HG02763 (cell line): ENCODE results near the gene ARHGAP8.

Experiments
- ATAC-seq: cut with Tn5 transposase; IDR thresholded peaks from one replicate; pipeline ENCODE4 v1.9.1; 2021; ENCODE audit warnings: mild to moderate bottlenecking, moderate library complexity; ENCODE audit not compliant: unreplicated experiment

ARHGAP8 gene

DNA sequence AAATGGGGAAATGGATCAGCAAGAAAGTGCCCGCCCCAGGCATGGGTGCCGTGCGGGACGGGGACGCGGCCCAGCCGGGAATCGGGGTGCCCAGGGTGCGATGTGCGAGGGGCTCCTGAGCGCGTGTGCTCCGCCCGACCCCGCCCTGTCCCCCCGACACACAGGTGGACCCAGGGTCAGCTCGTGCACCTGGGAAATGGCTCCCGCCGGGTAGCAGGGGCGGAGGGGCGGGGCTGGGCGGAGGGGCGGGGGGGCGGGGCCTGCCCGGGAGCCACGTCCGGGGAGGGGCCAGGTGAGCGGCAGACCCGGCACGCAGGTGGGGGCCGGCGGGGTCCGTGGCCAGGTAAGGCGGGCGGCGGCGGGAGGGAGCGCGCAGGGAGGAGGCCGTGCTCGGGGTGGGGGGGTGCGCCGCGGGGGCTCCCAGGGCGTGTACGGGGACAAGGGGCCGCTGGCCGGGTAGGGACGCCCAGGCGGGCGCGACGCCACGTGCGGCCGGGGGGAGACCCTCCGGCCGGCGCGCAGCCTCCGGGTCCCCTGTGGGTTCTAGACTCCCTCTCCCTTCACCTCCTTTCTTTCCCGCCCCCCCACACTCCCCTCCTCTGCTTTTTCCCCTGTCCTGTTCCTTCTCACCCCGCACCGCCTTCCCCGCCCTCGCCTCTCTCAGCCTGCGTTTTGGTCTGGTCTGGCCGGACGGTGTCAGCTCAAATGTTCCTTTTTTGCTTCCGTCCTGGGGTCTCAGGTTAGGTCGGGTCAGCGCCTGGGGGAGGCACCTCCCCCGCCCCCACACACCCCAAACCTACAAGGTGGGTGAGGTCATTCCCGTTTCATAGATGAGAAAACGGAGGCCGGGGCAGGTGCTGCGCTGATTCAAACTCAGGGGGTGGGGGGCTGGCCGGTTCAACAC, at the start of gene ARHGAP8:
Gene ARHGAP8, plus strand, starts transcription at position 291 of the 904 bp plus-strand sequence. CDS start 33,953 bp downstream, outside the sequence.
- no peak for ATAC-seq

DNA sequence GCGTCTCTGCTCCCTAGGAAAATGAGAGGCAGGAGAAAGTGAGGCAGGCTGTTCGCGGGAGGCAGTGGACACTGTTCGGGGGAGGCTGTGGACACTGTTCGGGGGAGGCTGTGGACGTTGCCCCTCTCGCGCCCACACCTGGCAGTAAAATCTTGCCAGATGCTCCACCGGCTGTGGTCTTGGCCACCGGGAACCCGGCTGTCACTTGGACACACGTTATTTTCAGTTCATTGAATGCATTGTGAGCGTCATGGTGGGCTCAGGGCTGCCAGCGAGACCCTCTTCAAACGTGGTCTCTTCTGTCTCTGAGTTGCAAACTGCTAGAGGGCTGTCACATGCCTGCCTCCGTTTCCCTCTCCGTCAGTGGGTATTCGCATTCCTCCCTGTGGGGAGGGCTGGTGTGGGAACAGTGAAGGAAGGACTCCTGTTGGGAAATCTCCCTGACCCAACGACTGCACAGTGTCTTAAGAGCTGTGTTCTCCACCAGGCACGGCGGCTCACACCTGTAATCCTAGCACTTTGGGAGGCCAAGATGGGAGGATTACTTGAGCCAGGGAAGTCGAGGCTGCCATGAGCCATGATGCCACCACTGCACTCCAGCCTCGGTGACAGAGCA, 49.0 kb upstream of the ARHGAP8 start:
- ATAC-seq: no peak

- no peak for ATAC-seq
These were observed 48.0 kb upstream of the ARHGAP8 start for GRCh38 chr22:44704159-44705021.

DNA sequence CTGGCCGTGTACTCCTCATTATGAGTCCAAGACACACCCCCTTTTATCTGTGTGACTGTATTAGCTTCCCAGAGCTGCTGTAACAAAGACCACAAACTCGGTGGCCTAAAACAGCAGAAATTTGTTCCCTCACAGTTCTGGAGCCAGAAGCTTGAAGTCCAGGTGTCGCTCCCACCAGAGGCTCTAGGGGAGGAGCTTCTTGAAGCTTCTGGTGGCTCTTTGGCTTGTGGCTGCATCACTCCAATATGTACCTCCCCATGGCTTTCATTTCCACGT, 47.4 kb upstream of the ARHGAP8 start:
- no peak for ATAC-seq

DNA sequence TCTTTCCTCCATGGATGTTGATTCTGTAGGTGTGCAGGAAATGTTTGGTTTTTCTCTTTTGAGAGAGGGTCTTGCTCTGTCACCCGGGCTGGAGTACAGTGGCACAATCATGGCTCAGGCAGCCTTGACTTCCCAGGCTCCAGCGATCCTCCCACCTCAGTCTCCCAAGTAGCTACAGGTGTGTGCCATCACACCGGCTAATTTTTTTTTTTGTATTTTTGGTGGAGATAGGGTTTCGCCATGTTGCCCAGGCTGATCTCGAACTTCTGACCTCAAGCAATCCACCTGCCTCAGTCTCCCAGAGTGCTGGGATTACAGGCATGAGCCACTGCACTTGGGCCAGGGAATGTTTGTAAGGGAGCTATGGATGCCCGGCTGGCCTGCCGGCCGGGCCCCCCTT, 45.9 kb upstream of the ARHGAP8 start:
- ATAC-seq: no peak

DNA sequence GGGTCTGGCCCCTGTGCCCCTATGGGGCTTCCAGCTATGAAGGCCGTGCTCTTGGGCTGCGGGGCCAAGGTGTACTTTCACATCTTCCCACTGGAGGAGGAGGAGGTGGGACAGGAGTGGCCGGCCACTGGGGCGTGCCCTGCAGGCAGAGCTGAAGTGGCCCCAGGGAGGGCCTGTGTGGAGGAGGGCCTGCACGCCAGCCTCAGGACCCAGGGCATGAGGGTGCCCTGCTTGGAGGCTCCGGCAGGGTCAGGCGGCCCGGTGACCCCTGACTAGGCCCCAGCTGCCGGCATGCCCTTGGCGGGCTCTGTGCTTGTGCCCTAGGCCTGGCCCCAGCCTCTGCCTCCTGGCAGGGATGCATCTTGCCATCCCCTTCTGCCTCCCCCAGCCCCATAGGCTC, 45.2 kb upstream of the ARHGAP8 start:
- ATAC-seq: no peak

DNA sequence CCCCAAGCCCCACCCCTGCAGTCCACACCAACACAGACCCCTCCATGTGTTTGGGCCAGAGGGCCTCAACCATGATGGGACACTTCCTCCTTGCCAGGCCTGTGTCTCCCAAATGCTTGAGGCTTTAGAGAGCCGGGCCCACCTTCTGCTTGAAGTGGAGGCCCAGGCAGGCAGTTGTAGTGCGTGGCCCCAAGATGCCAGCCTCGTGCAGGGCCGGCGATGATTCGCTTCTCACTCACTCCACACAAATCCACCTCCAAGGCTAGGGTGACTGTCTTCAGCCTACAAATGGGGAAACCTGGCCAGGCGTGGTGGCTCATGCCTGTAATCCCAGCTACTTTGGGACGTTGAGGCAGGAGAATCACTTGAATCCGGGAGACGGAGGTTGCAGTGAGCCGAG, 44.6 kb upstream of the ARHGAP8 start:
- no peak for ATAC-seq

GRCh38 chr22:44709881-44710392, 42.4 kb upstream of the ARHGAP8 start:
- no peak for ATAC-seq

GRCh38 chr22:44710474-44711240, 41.7 kb upstream of the ARHGAP8 start:
- no peak for ATAC-seq

DNA sequence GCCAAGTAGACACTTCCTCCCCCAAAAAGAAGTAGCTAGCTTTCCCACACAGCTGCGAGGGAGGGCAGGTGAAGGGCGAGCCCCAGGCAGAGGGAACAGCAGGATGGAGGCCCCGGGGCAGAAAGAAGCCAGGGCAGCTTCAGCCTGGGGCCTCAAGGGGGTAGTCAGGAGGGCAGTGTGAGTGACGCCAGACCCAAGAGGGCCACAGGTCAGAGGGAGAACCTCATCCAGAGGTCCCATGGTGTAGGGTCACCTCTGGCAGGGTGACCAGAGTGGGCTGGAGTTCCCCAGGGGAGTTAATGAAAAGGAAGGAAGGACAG, 41.2 kb upstream of the ARHGAP8 start:
- ATAC-seq: no peak

DNA sequence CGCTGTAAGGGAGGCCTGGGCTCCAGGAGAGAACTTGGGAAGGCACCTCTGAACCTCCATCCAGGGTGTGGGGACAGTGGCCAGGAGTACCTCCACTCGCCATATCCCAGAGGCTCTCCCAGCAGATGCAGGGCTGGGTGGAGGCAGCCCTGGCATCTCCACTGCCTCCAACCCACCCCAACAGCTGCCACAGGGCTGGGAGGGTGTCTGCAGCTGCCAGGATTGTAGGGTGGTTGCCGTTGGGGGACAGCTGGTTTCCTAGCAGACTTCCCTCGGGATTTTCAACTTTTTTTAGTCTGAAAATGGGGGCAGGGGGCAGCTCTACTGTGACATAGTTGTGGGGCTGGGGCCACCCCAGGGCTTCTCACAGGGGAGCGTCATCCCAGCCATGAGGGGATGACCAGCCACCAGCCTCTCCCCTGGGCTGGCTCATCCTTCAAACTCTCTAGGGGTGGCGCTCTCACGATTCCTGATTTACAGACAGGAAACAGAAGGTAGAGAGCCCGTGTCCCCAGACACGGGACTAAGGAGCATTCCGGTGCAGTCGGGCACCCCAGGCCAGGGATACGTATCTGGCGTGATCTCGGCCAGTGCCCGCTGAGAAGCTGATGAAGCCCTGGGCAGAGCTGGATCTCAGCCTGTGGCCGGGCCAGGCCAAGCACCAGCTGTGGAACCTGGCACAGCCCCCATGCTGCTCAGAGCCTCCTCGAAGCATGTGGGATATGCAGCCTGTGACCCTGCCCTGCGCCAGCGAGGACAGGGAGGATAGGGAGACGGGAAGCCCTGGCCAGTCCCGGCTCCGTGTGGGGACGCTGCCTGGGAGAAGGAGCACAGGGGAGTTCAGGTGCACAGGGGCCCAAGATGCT, 40.5 kb upstream of the ARHGAP8 start:
- ATAC-seq: no peak

GRCh38 chr22:44712962-44713361, 39.4 kb upstream of the ARHGAP8 start:
- ATAC-seq: no peak

DNA sequence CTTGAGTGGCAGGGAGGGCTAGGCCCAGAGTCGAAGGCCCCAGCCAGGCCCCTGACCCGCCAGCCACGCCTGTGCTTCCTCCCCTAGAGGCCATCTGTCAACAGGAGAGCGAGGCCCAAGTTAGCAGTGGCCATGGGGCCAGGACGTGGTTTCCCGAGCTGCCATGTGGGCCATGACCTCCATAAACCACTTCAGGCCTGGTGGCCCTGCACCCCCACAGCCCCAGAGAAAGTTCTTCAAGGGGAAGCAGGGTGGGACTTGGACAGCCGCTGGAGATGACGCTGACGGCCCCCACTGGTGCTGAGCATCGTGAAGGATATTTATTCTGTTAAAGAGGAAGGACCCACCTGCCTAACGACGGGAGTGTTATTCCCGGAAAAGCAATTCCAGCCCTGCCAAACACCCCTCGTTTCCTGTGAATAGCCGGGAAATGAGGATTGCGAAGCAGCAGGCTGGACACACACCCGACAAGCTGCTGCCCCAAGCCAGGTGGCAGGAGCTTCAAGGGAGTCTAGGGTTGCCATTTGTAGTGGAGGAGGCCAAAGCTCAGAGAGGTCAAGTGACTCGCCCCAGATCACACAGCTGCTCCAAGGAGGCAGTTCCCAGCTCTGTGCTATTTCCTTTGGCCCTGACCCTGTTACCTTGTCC, 37.5 kb upstream of the ARHGAP8 start:
- no peak for ATAC-seq

DNA sequence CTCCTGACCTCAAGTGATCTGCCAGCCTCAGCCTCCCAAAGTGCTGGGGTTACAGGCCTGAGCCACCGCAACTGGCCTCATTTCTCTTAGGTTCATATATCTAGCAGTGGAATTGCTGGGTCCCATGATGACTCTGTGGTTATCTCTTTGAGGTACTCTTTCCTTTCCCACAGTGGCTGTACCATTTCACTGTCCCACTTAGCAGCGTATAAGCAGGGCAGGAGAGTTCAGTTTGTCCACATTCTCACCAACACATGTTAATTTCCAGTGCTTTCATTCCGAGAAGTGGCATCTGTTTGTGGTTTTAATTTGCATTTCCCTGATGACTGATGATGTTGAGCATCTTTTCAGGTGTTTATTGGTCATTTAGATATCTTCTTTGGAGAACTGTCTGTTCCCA, 34.0 kb upstream of the ARHGAP8 start:
- no peak for ATAC-seq

- ATAC-seq: no peak
These were observed 32.6 kb upstream of the ARHGAP8 start for GRCh38 chr22:44719586-44720368.

DNA sequence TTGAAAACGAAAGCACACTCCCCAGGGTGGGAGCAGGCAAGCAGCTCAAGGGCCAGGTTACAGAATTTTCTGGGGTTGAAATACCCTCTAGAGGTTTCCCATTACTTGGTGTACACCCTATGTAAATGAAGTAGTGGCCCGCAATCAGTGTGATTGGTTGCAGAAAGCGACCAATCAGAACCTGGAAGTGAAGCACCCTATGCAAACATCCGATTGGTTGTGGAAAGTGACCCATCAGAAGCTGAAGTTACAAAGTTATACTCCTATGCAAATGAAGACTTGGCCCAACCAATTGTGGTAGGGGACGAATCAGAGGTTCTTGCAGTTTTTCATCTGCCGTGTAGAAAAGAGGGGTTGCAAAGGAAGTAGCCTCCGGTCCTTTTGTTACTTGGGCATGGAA, 31.2 kb upstream of the ARHGAP8 start:
- ATAC-seq: no peak

- ATAC-seq: no peak
These were observed 29.8 kb upstream of the ARHGAP8 start for GRCh38 chr22:44722611-44723010.

DNA sequence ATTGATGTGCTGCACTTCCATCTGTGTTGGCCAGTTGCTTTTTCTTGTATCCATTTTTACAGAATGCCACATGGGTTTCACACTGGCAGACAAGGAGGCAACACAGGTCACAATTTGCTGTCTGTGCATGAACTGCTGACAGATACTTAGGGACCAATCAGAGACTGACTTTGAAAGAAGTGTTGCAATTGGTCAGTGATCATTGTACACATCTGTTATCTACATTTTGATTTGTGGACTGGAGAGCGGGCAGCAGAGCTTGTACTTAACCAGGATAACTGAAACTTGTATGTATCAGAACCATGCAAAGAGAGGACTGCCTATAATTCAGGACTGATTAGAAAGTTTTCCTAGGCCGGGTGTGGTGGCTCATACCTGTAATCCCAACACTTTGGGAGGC, 28.6 kb upstream of the ARHGAP8 start:
- no peak for ATAC-seq

- ATAC-seq: no peak
These were observed 28.0 kb upstream of the ARHGAP8 start for GRCh38 chr22:44724416-44724815.
